A673 (cell line): ENCODE data around the gene VTI1A. TPM values are rescaled to one million over a fixed set of nuclear protein-coding genes. Genes with fewer than 3 reads are reported as not detected.

Source experiments
- BruUV-seq: library from RNA; stranded (reverse); fragments of 400-500 nt; replicated peaks from 2 replicates; lab custom pipeline; 2021; lab: Mats Ljungman, UMichigan
- CTCF ChIA-PET: fragments of 300-600 bp; sonication (Branson Sonifier 250); formaldehyde crosslinking; loops from one replicate; lab custom pipeline; 2022; ENCODE audit warnings: antibody characterized with exemption; lab: Charles Lee
- POLR2A ChIA-PET: fragments of 300-600 bp; sonication (Branson Sonifier 250); formaldehyde crosslinking; loops from one replicate; lab custom pipeline; 2022; ENCODE audit warnings: antibody characterized with exemption; ENCODE audit not compliant: low non-redundant PET; lab: Charles Lee
- DNase-seq: peaks from one replicate; pipeline ENCODE4 v3.0.0-alpha.2; 2015; ENCODE audit warnings: low spot score
- H3K27ac ChIP-seq: fragments of 200-600 bp; sonication (generic); 2 replicates; pipeline ENCODE4 v1.5.1; 2016; ENCODE audit warnings: mixed run types, low read depth, mild to moderate bottlenecking, mixed read lengths, antibody characterized with exemption, low read length; ENCODE audit not compliant: poor library complexity, severe bottlenecking
- H3K27me3 ChIP-seq: fragments of 200-600 bp; sonication (generic); replicated peaks from 2 replicates; pipeline ENCODE4 v1.6.1; 2017; ENCODE audit warnings: mixed run types, low read depth, mild to moderate bottlenecking, mixed read lengths, antibody characterized with exemption, low read length; ENCODE audit not compliant: insufficient read depth, poor library complexity
- H3K36me3 ChIP-seq: fragments of 200-600 bp; sonication (generic); 2 replicates; pipeline ENCODE4 v1.6.1; 2016; ENCODE audit warnings: mixed run types, mild to moderate bottlenecking, mixed read lengths, antibody characterized with exemption, low read length; ENCODE audit not compliant: insufficient read depth, poor library complexity, severe bottlenecking
- H3K4me1 ChIP-seq: fragments of 200-600 bp; sonication (generic); 2 replicates; pipeline ENCODE4 v1.6.1; 2017; ENCODE audit warnings: mixed run types, mild to moderate bottlenecking, mixed read lengths, antibody characterized with exemption, low read length; ENCODE audit not compliant: insufficient read depth, poor library complexity, severe bottlenecking
- H3K4me3 ChIP-seq: fragments of 200-600 bp; sonication (generic); 2 replicates; pipeline ENCODE4 v1.5.1; 2016; ENCODE audit warnings: low read depth, mixed run types, mild to moderate bottlenecking, mixed read lengths, low read length; ENCODE audit not compliant: poor library complexity, severe bottlenecking
- H3K9me3 ChIP-seq: fragments of 200-600 bp; sonication (generic); 2 replicates; pipeline ENCODE4 v1.6.1; 2016; ENCODE audit warnings: mixed run types, low read depth, mild to moderate bottlenecking, mixed read lengths, antibody characterized with exemption, low read length; ENCODE audit not compliant: poor library complexity, severe bottlenecking
- CTCF ChIP-seq: fragments of 300-800, 200-600 bp; sonication (generic); conservative IDR thresholded peaks from 2 replicates; pipeline ENCODE4 v1.5.1; 2017; ENCODE audit warnings: low read depth, mild to moderate bottlenecking, antibody characterized with exemption, low read length, moderate library complexity, mixed read lengths
- EZH2 ChIP-seq: fragments of 200-600 bp; sonication (generic); IDR thresholded peaks from 2 replicates; pipeline ENCODE4 v1.6.1; 2017; ENCODE audit warnings: borderline replicate concordance, low read depth, mild to moderate bottlenecking, mixed read lengths, antibody characterized with exemption, low read length; ENCODE audit not compliant: poor library complexity, severe bottlenecking
- intact Hi-C: fragments of 100-400 bp; cut with micrococcal nuclease; formaldehyde crosslinking; loops from one replicate; pipeline ENCODE4 v1.10.0; 2022; ENCODE audit not compliant: unreplicated experiment
- total RNA-seq: library from RNA; stranded (reverse); gene quantifications from 2 replicates; pipeline ENCODE4 v1.2.3, GENCODE V29; 2021

VTI1A gene
- total RNA-seq, 1 experiment from 2014 or later, result 38.7 TPM

GRCh38 chr10:112795067-112795466 is 348.1 kb downstream of the VTI1A start:
- no TSS peak for BruUV-seq
- TF ChIP-seq EZH2, result no peak
- no peak for TF ChIP-seq CTCF

GRCh38 chr10:112797197-112797596 is 350.2 kb downstream of the VTI1A start:
- Histone ChIP-seq H3K36me3 (no peaks in the 10 kb centered on the region), H3K9me3 (no peaks in the 10 kb centered on the region), H3K27me3 (no peaks in the 10 kb centered on the region), H3K4me1 (peaks cover 16% of the 10 kb centered on the region), H3K4me3 (no peak overlapping the region), H3K27ac (no peak overlapping the region)
- intact Hi-C loops, result no loop called here
- BruUV-seq, result no TSS peak
- TF ChIP-seq CTCF, result no peak
- TF ChIP-seq EZH2, result no peak
- ChIA-PET CTCF (no interaction called here), POLR2A (no interaction called here)
- DNase-seq, result no peak

More at GRCh38 chr10:112795067-112795466, 348.1 kb downstream of the VTI1A start:
- Histone ChIP-seq H3K4me1 (peaks cover 16% of the 10 kb centered on the region), H3K9me3 (no peaks in the 10 kb centered on the region), H3K4me3 (no peak overlapping the region), H3K27me3 (no peaks in the 10 kb centered on the region), H3K27ac (no peak overlapping the region), H3K36me3 (no peaks in the 10 kb centered on the region)
- ChIA-PET CTCF (no interaction called here), POLR2A (no interaction called here)
- intact Hi-C loops, result no loop called here
- no peak for DNase-seq

- no peak overlapping the region for H3K4me3 ChIP-seq
- POLR2A ChIA-PET, result no interaction called here
- BruUV-seq, result no TSS peak
- CTCF ChIA-PET, result no interaction called here
- H3K27me3 ChIP-seq, result no peaks in the 10 kb centered on the region
- intact Hi-C loops, result no loop called here
- H3K4me1 ChIP-seq, result peaks cover 11% of the 10 kb centered on the region
- H3K36me3 ChIP-seq, result no peaks in the 10 kb centered on the region
- H3K27ac ChIP-seq, result no peak overlapping the region
- no peaks in the 10 kb centered on the region for H3K9me3 ChIP-seq
- TF ChIP-seq CTCF (no peak), EZH2 (no peak)
- DNase-seq, result no peak
Observed at GRCh38 chr10:112797855-112798254, 350.8 kb downstream of the VTI1A start.
